MM.1S (cell line): ENCODE measurements around the gene SAMD5.

Source experiments
- DNase-seq: peaks from one replicate; pipeline ENCODE4 v3.0.0-alpha.2; 2015
- H2AFZ ChIP-seq: fragments of 300-600 bp; sonication (generic); 2 replicates; pipeline ENCODE4 v1.6.0; 2016; ENCODE audit warnings: antibody characterized with exemption, low read length
- H3F3A ChIP-seq: fragments of 300-600 bp; sonication (generic); 2 replicates; pipeline ENCODE4 v1.6.1; 2016; ENCODE audit warnings: mild to moderate bottlenecking, antibody characterized with exemption, low read length, moderate library complexity, mixed read lengths; ENCODE audit not compliant: insufficient read depth
- H3K27ac ChIP-seq: fragments of 300-600 bp; sonication (generic); 2 replicates; pipeline ENCODE4 v1.5.1; 2016; ENCODE audit warnings: mild to moderate bottlenecking, low read length
- H3K27me3 ChIP-seq: fragments of 300-600 bp; sonication (generic); replicated peaks from 2 replicates; pipeline ENCODE4 v1.6.0; 2016; ENCODE audit warnings: low read length; ENCODE audit not compliant: insufficient read depth
- H3K36me3 ChIP-seq: fragments of 300-600 bp; sonication (generic); replicated peaks from 2 replicates; pipeline ENCODE4 v1.6.1; 2016; ENCODE audit warnings: mild to moderate bottlenecking, low read length, mixed read lengths; ENCODE audit not compliant: insufficient read depth
- H3K4me1 ChIP-seq: fragments of 300-600 bp; sonication (generic); 2 replicates; pipeline ENCODE4 v1.6.1; 2016; ENCODE audit warnings: low read length, mixed read lengths
- H3K4me2 ChIP-seq: fragments of 300-600 bp; sonication (generic); 2 replicates; pipeline ENCODE4 v1.6.0; 2016; ENCODE audit warnings: low read depth, low read length
- H3K4me3 ChIP-seq: fragments of 300-600 bp; sonication (generic); 2 replicates; pipeline ENCODE4 v1.5.1; 2016; ENCODE audit warnings: low read length, mixed read lengths
- H3K79me2 ChIP-seq: fragments of 300-600 bp; sonication (generic); 2 replicates; pipeline ENCODE4 v1.6.1; 2016; ENCODE audit warnings: mixed run types, low read length, mixed read lengths
- H3K9ac ChIP-seq: fragments of 300-600 bp; sonication (generic); 2 replicates; pipeline ENCODE4 v1.6.1; 2016; ENCODE audit warnings: low read length, mixed read lengths
- H3K9me2 ChIP-seq: fragments of 300-600 bp; sonication (generic); replicated peaks from 2 replicates; pipeline ENCODE4 v1.6.1; 2016; ENCODE audit warnings: mild to moderate bottlenecking, low read length, mixed read lengths; ENCODE audit not compliant: insufficient read depth
- H3K9me3 ChIP-seq: fragments of 300-600 bp; sonication (generic); replicated peaks from 2 replicates; pipeline ENCODE4 v1.6.1; 2016; ENCODE audit warnings: mild to moderate bottlenecking, low read length, mixed read lengths; ENCODE audit not compliant: insufficient read depth
- H4K20me1 ChIP-seq: fragments of 300-600 bp; sonication (generic); 2 replicates; pipeline ENCODE4 v1.6.1; 2016; ENCODE audit warnings: mild to moderate bottlenecking, low read length, moderate library complexity, mixed read lengths; ENCODE audit not compliant: insufficient read depth
- EZH2 ChIP-seq: fragments of 300-600 bp; sonication (generic); optimal IDR thresholded peaks from 2 replicates; pipeline ENCODE3; 2017; ENCODE audit warnings: low read depth, mild to moderate bottlenecking, antibody characterized with exemption, low read length, mixed read lengths
- EZH2phosphoT487 ChIP-seq: fragments of 300-600 bp; sonication (generic); IDR thresholded peaks from 2 replicates; pipeline ENCODE4 v1.6.1; 2018; ENCODE audit warnings: antibody characterized with exemption, low read length
- TF ChIP-seq, protein P1 (sequence below): fragments of 300-600 bp; sonication (generic); IDR thresholded peaks from 2 replicates; pipeline ENCODE4 v1.5.1; 2016; ENCODE audit warnings: antibody characterized with exemption, low read length, mixed read lengths

Gene SAMD5

DNA sequence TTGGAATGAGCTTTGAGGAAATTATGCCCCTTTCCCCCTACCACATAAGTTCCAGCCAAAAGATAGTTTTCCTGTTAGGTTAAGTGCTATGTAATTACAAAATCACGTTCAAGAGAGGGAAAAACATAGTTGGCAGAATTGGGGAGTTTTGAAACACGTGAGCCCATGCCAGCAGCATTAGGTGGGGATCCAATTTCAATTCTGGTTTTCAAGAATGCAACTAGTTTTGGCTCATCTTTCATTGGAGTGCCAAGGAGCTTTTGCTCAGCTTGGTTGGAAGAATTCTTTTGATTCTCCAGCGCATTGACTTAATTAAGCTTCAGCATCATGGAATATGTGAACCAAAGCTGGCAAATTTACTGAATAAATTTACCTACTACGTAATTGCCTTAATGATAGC is 95.9 kb downstream of the SAMD5 start:
- Histone ChIP-seq H3F3A (no peaks in the 10 kb centered on the region), H3K9me3 (no peaks in the 10 kb centered on the region), H3K27me3 (no peaks in the 10 kb centered on the region), H3K9ac (no peak overlapping the region), H2AFZ (no peak overlapping the region), H3K36me3 (no peaks in the 10 kb centered on the region), H3K4me3 (no peak overlapping the region), H3K4me1 (no peaks in the 10 kb centered on the region), H3K4me2 (no peak overlapping the region), H3K79me2 (no peaks in the 10 kb centered on the region), H3K27ac (no peak overlapping the region), H4K20me1 (no peaks in the 10 kb centered on the region), H3K9me2 (no peaks in the 10 kb centered on the region)
- DNase-seq = no peak
- TF ChIP-seq, protein P1, sequence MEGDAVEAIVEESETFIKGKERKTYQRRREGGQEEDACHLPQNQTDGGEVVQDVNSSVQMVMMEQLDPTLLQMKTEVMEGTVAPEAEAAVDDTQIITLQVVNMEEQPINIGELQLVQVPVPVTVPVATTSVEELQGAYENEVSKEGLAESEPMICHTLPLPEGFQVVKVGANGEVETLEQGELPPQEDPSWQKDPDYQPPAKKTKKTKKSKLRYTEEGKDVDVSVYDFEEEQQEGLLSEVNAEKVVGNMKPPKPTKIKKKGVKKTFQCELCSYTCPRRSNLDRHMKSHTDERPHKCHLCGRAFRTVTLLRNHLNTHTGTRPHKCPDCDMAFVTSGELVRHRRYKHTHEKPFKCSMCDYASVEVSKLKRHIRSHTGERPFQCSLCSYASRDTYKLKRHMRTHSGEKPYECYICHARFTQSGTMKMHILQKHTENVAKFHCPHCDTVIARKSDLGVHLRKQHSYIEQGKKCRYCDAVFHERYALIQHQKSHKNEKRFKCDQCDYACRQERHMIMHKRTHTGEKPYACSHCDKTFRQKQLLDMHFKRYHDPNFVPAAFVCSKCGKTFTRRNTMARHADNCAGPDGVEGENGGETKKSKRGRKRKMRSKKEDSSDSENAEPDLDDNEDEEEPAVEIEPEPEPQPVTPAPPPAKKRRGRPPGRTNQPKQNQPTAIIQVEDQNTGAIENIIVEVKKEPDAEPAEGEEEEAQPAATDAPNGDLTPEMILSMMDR = no peak
- TF ChIP-seq EZH2 = no peak
- TF ChIP-seq EZH2phosphoT487 = no peak

DNA sequence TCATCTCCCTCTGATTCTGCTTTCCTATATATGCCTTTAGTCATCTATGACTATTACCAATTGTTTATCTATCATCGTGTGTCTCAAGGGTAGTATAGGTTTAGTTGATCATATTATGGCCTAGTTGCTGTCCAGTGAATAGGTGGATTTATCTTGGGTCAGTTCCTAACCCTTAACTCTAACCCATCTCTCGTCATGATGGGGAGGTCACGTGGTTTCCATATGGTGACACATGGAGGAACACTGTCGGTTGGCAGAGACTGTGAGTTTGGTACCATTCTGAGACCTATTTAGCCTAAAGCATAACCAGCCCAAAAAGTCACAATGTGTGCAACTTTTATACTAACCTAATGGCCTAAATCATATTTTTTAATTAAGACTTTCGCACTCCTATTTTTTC is 103.5 kb downstream of the SAMD5 start:
- Histone ChIP-seq H3F3A (no peaks in the 10 kb centered on the region), H3K27ac (no peak overlapping the region), H4K20me1 (no peaks in the 10 kb centered on the region), H3K4me2 (no peak overlapping the region), H3K4me3 (no peak overlapping the region), H3K79me2 (no peaks in the 10 kb centered on the region), H3K27me3 (no peaks in the 10 kb centered on the region), H2AFZ (no peak overlapping the region), H3K9me3 (no peaks in the 10 kb centered on the region), H3K4me1 (no peaks in the 10 kb centered on the region), H3K9me2 (no peaks in the 10 kb centered on the region), H3K36me3 (no peaks in the 10 kb centered on the region), H3K9ac (no peak overlapping the region)
- TF ChIP-seq EZH2phosphoT487 (no peak), EZH2 (no peak)
- TF ChIP-seq, protein P1 = no peak
- DNase-seq = no peak

DNA sequence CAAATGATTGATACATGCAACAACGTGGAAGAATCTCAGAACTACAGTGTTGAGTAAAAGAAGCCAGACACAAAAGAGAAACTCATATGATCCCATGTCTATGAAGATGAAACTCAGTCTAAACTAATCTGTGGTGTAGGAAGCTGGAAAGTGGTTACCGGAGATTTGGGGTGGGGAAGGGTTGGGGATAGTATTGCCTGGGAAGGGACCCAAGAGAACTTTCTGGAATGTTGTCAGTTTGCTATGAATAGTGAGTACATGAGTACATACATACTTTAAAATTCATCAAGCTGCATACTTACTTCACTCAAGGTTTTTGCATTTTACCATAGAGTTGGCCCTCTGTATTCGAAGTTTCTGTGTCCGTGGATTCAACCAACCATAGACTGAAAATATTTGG is 106.0 kb downstream of the SAMD5 start:
- H3K9ac ChIP-seq = no peak overlapping the region
- H3K4me1 ChIP-seq = no peaks in the 10 kb centered on the region
- H2AFZ ChIP-seq = no peak overlapping the region
- no peaks in the 10 kb centered on the region for H3K36me3 ChIP-seq
- no peak overlapping the region for H3K4me3 ChIP-seq
- no peaks in the 10 kb centered on the region for H3K27me3 ChIP-seq
- DNase-seq = no peak
- no peaks in the 10 kb centered on the region for H4K20me1 ChIP-seq
- H3K4me2 ChIP-seq = no peak overlapping the region
- H3K9me3 ChIP-seq = no peaks in the 10 kb centered on the region
- no peak overlapping the region for H3K27ac ChIP-seq
- H3F3A ChIP-seq = no peaks in the 10 kb centered on the region
- no peaks in the 10 kb centered on the region for H3K9me2 ChIP-seq
- no peaks in the 10 kb centered on the region for H3K79me2 ChIP-seq
- TF ChIP-seq EZH2phosphoT487 = no peak
- TF ChIP-seq EZH2 = no peak
- TF ChIP-seq, protein P1 = no peak
